Measurements from ENCODE around the gene BBOX1.
"Not testable (repeated sequence)": the region's sequence is repeated elsewhere in the genome, so short reads cannot be mapped to it uniquely, and the experiment has no call there.

The BBOX1 gene

GRCh38 chr11:27085605-27086004, 45.0 kb downstream of the BBOX1 start:
- DNase-seq: no peak

- DNase-seq: no peak
Measured at GRCh38 chr11:27087432-27087831, 46.8 kb downstream of the BBOX1 start.

- DNase-seq: no peak
Measured at GRCh38 chr11:27088353-27088752, 47.7 kb downstream of the BBOX1 start.

- no peak for DNase-seq
Measured at GRCh38 chr11:27089746-27090145, 49.1 kb downstream of the BBOX1 start.

GRCh38 chr11:27090357-27090948, 49.8 kb downstream of the BBOX1 start:
- not testable (repeated sequence) for DNase-seq

- no peak for DNase-seq
Measured at GRCh38 chr11:27094120-27094519, 53.5 kb downstream of the BBOX1 start.

GRCh38 chr11:27095059-27095458, 54.4 kb downstream of the BBOX1 start:
- no peak for DNase-seq

GRCh38 chr11:27095887-27096286, 55.3 kb downstream of the BBOX1 start:
- DNase-seq: no peak

- DNase-seq: no peak
Measured at GRCh38 chr11:27097551-27097950, 56.9 kb downstream of the BBOX1 start.

GRCh38 chr11:27100534-27100933, 59.9 kb downstream of the BBOX1 start:
- DNase-seq: no peak

- DNase-seq: no peak
Measured at GRCh38 chr11:27107548-27107947, 66.9 kb downstream of the BBOX1 start.

GRCh38 chr11:27108809-27109208, 68.2 kb downstream of the BBOX1 start:
- no peak for DNase-seq

GRCh38 chr11:27111896-27112295, 71.3 kb downstream of the BBOX1 start:
- no peak for DNase-seq

GRCh38 chr11:27112946-27113345, 72.3 kb downstream of the BBOX1 start:
- DNase-seq: no peak

- no peak for DNase-seq
Measured at GRCh38 chr11:27115051-27115650, 74.5 kb downstream of the BBOX1 start.

- DNase-seq: no peak
Measured at GRCh38 chr11:27116684-27117083, 76.1 kb downstream of the BBOX1 start.

- DNase-seq: no peak
Measured at GRCh38 chr11:27118371-27118770, 77.8 kb downstream of the BBOX1 start.

- DNase-seq: no peak
Measured at GRCh38 chr11:27118949-27119348, 78.3 kb downstream of the BBOX1 start.

- no peak for DNase-seq
Measured at GRCh38 chr11:27119396-27119795, 78.8 kb downstream of the BBOX1 start.

- DNase-seq: no peak
Measured at GRCh38 chr11:27120211-27120610, 79.6 kb downstream of the BBOX1 start.

- no peak for DNase-seq
Measured at GRCh38 chr11:27122001-27122400, 81.4 kb downstream of the BBOX1 start.

GRCh38 chr11:27124514-27125264, 84.1 kb downstream of the BBOX1 start:
- no peak for DNase-seq

GRCh38 chr11:27129686-27130085, 89.1 kb downstream of the BBOX1 start:
- no peak for DNase-seq

- DNase-seq: no peak
Measured at GRCh38 chr11:27130806-27131205, 90.2 kb downstream of the BBOX1 start.

Measured in activated CD4-positive, CD25-positive, alpha-beta regulatory T cell (primary cell).